T47D (cell line): ENCODE results near the gene GNB5.

ENCODE experiments used
- DNase-seq, 2 experiments: peaks; one replicate each; pipeline versions ENCODE4 v3.0.0 to v3.0.0-alpha.2; 2011 to 2012; ENCODE audit warnings: low read depth in 1 of 2, low spot score in 1 of 2
- JUND ChIP-seq: IDR thresholded peaks from 2 replicates; pipeline ENCODE4 v1.6.1; 2012; ENCODE audit warnings: low read depth
- in situ Hi-C: cut with HindIII; loops from 2 replicates; pipeline ENCODE4 v1.10.0; 2016; ENCODE audit warnings: low sequenced_read_pairs, low pct_unique_long_range_greater_than_20kb

GNB5 gene

DNA sequence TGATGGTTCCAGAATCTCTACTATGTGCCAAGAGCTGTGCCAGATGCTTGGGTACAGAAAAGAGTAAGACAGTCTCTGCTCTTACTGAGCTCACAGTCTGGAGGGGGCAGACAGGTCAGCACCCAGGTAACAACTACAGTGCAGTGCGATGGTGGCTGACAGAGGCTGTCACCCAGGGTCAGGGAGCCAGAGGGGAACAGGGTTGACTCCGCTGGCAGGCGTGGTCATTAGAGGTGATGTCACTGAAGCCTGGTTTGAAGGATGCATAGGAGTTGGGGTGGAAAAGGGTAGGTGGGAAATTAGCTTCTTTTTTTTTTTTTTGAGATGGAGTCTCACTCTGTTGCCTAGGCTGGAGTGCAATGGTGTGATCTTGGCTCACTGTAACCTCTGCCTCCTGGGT lies 31.5 kb downstream of the GNB5 start:
- TF ChIP-seq JUND, result no peak
- in situ Hi-C loops, result no loop called here
- DNase-seq, result no peak

- in situ Hi-C loops, result no loop called here
- no peak for TF ChIP-seq JUND
- no peak for DNase-seq
Observed at GRCh38 chr15:52158084-52158765, 33.0 kb downstream of the GNB5 start.

DNA sequence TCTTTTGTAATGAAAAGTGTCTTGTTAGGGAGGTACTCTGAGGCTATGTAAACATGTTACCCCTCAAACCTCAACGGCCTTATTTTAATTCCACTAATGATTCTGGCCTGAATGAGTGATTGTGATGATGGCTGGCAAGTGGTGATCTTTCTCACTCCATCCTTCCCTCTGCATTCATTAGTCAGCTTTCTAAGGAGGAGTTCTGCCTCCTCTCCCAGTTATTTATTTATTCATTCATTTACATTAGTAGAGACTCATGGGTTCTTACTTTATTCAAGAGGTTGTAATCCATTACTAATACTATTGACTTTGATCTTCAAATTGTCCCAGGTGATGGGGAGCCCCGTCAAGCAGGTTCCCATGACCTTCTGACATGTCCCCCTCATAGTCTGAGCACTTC lies 35.3 kb downstream of the GNB5 start:
- in situ Hi-C loops, result no loop called here
- TF ChIP-seq JUND, result no peak
- DNase-seq, result no peak

GRCh38 chr15:52154896-52155865 lies 36.0 kb downstream of the GNB5 start:
- no peak for TF ChIP-seq JUND
- DNase-seq, result no peak
- in situ Hi-C loops, result no loop called here

DNA sequence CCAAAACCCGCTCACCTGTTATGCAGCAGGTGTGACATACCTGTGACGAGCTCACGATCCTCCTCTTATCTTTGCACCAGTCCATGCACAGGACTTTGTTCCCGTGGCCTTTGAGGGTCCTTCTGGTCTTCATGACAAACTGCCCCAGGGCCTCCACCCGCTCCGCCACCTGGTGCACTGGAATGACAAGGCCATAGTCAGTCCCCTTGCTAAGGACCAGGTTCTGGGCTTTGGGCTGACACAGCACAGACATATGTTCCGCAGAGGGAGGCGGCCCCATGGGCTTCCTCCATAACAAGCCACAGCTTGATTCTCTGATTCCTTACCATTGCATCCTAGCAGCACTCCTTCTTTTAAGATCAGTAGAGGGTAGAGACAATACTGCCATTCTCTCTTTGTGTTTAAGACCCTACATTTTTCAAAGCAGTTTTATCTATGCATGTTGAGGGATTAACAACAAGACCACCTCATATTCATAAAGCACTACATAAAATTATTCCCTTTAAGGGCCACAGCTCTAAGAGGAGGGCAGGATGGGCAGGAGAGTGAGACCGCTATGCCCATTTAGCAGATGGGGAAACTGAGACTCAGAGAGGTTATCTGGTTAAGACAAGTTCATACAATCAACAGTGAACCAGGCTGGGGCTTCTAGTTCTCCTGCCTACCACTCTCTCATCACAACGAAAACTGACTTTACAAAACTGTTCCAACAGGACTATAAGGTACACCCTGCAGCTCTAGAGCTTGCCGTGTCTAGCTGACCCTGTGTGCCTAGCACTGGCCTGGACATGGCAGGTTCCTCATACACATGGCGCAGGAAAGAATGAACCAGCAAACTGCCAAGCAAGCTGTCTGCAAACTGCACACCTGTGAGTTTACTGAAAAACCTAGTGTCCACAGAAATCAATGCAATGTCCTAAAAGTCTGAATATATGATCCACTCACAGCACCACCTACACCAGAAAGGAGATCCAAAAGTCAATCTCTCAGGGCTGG lies 37.0 kb downstream of the GNB5 start:
- in situ Hi-C loops, result no loop called here
- no peak for TF ChIP-seq JUND
- DNase-seq, result no peak

GRCh38 chr15:52151353-52151752 lies 39.8 kb downstream of the GNB5 start:
- TF ChIP-seq JUND, result no peak
- no peak for DNase-seq
- in situ Hi-C loops, result no loop called here

DNA sequence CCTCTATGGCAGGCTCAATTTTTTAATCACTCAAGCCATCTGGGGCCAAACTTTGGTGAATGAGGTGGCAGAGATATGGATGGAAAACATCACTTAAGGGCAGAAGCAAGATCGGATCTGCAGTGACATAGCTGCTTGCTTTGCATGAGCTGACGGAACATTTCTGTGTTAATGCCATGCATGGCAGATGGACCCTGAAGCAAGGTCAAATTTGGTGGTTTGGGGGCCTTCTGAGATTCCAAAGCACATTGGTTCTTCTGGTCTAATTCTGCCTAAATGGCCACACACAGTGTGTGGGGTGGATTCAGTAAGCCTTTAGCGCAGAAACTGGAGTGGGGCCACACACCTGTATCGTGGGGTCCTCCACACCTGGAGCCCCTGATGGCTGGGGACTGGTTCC lies 40.3 kb downstream of the GNB5 start:
- DNase-seq, result no peak
- in situ Hi-C loops, result no loop called here
- no peak for TF ChIP-seq JUND

DNA sequence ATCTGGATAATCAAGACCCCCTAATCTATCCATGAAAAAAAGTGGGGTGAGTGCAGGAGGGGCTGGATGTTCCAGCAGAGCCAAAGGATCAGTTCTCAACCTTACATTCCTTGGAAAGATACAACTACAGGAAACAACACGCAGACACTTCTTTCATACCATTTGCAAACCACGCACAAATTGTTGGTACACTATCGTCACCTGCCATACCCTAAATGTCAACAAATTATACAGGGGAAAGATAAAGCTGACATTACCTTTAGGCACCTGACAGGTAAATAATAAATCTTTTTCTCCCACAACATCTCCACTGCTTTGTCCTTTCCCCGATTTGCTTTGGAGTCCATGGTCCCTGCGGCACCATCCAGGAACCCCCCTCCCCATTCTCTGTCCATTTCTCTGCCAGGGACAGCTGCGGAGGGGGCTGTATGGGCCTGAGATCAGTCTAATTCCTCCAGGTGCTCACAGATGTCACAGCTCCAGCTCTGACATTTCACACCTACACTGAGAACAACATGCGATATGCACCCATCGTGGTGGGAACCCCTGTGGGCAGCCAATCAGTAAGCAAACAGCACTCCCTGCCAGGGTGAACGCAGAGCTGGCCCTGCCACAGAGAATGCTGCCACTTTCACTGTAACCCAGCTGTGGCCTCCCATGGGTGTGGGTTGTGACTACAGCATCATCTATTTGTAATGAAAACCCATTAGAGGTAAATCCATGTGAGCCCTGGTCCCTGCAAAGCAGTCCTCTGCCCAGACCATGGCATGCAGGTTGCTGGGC lies 41.0 kb downstream of the GNB5 start:
- no peak for TF ChIP-seq JUND
- no peak for DNase-seq
- in situ Hi-C loops, result no loop called here

DNA sequence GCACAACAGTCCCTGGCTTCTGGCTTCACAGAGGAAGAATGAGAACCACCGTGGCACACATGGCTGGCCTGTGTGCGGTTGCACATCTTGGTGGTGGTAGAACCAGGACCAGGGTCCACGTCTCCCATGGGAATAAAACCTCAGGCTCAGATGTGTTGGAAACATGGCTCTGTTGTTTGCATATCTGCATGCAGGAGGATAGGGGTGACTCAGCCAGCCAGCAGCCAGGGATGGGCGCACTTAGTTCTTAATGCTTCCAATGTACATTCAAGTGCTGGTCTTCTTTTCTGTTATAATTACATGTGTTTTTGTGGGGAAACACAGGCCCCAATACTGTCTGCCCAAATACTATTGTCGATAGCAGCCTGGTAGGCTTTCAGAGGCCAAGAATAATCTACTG lies 42.8 kb downstream of the GNB5 start:
- TF ChIP-seq JUND, result no peak
- in situ Hi-C loops, result no loop called here
- no peak for DNase-seq

- no peak for TF ChIP-seq JUND
- in situ Hi-C loops, result no loop called here
Observed at GRCh38 chr15:52146776-52147175, 44.4 kb downstream of the GNB5 start.

DNA sequence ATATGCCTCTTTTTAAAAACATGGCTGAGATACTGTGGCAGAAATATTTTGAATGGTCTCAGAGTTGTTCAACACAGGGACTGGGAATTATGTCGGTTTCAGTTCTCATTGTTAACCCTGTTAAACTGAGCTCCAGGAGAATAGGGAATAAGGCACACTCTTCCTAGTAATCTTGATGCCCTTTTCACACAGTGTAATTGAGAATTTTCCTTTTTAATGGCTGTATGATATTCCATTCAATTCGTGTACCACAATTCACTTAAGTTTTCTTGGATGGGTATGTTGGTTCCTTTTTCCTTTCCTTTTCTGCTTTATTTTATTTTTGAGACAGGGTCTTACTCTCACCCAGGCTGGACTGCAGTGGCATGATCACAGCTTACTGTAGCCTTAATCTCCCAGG lies 44.9 kb downstream of the GNB5 start:
- in situ Hi-C loops, result no loop called here
- TF ChIP-seq JUND, result no peak
- no peak for DNase-seq

More at GRCh38 chr15:52146776-52147175, 44.4 kb downstream of the GNB5 start:
- no peak for DNase-seq
